ENCODE results near the gene SHB.

Gene SHB

DNA sequence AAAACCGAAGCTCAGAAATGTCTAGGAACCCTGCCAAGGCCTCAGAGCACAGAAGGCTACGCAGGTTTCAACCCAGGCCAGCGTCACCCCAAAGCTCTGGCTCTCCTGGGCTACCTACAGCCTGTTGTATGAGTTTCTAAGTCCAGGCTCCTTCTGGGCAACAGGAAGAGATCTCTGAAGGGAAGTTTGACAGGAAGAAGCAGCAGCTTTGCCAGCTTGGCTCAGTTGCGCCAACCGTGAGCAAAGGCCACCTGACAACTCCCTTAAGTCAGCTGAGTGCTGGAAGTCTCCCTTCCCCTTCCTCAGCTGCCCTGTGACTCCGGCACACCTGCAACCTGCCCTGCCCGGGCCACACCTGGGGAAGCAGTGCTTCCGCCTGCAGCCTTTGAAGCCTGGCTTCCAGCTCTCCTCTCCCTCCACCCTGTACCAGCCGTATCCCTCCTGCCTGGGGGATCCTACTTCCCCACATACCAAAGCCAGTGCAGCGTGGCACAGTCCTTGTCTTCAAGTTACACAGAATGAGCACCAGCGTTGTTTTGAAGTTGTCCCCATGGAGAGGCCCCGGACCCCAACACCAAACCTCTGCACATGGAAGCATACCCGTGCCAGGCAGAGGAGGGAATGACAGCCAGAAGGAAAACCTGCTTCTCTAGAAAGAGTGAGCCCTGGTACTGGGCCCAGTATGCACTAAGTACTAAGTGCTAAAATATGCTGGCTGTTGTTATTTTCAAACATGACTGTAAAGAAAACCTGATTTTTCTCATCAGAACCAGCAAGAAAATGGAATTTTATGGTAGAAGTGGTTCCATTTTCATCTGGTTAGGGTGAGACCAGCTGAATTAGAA is 36.5 kb downstream of the SHB start:
- no peak overlapping the region for H3K4me3 Mint-ChIP-seq
- DNase-seq = no peak
- H3K9me3 Mint-ChIP-seq = no peaks in the 10 kb centered on the region
- no peak overlapping the region for H3K27ac Mint-ChIP-seq
- no peaks in the 10 kb centered on the region for H3K27me3 Mint-ChIP-seq
- peaks cover 9% of the 10 kb centered on the region for H3K4me1 Mint-ChIP-seq (ENCODE audit: low read depth)
- no peaks in the 10 kb centered on the region for H3K36me3 Mint-ChIP-seq (ENCODE audit: low read depth)

DNA sequence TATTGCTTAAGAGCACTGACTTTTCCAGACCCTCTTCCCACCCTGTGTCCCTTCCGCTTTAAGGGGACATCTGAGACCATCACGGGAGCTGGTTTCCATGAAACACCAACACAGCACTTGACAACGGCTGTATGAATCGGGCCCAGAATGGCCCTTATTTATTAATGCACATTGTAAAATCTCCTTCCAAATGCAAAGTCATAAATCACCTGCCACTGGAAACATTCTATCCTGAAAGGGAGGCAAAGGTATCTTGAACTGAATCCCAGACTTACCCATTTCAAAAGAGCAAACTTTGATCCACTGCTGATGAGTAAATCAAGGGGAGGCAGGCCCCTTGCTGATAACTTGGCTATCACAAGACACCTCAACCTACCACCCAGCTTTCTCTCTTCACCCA is 37.4 kb downstream of the SHB start:
- H3K4me1 Mint-ChIP-seq (ENCODE audit: low read depth) = peaks cover 9% of the 10 kb centered on the region
- no peaks in the 10 kb centered on the region for H3K27me3 Mint-ChIP-seq
- DNase-seq = no peak
- no peak overlapping the region for H3K27ac Mint-ChIP-seq
- no peaks in the 10 kb centered on the region for H3K9me3 Mint-ChIP-seq
- no peak overlapping the region for H3K4me3 Mint-ChIP-seq
- H3K36me3 Mint-ChIP-seq (ENCODE audit: low read depth) = no peaks in the 10 kb centered on the region

DNA sequence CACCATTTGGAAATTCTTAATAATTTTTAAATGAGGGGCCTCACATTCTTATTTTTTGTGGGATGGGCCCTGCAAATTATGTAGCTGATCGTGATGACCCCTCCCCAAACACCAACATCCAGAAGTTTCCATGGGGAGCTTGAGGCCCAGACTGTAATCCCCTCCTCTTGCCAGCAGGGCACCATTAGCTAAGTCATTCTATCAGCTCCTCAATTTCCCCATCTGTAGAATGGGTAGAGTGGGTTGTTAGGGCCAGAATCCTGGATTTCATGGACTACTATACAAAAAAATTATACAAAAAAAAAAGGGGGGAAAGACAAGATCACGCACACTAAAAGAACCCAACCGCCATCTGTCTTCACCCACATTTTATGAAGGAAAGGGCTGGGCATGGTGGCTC is 38.4 kb downstream of the SHB start:
- Mint-ChIP-seq H3K4me3 (no peak overlapping the region), H3K9me3 (no peaks in the 10 kb centered on the region), H3K36me3 (ENCODE audit: low read depth) (no peaks in the 10 kb centered on the region), H3K27me3 (no peaks in the 10 kb centered on the region), H3K27ac (no peak overlapping the region), H3K4me1 (ENCODE audit: low read depth) (peaks cover 5% of the 10 kb centered on the region)
- DNase-seq = no peak

DNA sequence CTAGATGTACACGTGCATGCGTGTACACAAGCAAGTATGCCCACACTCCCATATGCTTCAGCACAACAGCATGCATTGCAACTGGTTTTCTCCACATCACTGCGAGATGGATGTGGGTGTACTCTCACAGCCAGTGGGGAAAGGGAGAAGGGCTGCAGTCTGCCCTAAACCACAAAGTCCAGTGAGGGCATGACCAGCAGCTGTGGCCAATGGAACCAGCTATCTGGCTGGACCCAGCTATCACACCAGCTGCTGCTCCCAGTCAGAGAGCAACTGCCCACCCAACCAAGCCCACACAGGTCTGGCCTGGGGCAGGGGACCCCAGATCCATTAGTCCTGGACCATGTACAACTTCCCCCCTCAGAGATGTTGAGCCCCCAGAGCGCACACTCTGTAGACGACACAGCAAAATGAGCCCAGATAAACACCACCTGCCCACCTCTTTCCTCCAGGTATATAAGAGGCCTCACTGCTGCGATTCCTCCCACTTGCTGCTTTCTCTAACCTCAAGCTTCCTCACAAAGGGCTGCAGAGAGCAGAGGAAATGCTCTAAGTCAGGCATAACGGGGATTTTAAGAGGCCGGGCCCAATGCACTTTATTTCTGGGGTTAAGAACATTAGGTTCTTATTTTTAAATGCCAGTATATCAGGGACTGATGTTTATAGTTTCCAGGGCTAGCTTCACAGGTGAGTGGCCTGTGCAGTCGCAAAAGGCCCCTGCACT is 39.0 kb downstream of the SHB start:
- Mint-ChIP-seq H3K4me3 (no peak overlapping the region), H3K9me3 (no peaks in the 10 kb centered on the region), H3K27me3 (no peaks in the 10 kb centered on the region), H3K4me1 (ENCODE audit: low read depth) (peaks cover 5% of the 10 kb centered on the region), H3K27ac (no peak overlapping the region), H3K36me3 (ENCODE audit: low read depth) (no peaks in the 10 kb centered on the region)
- no peak for DNase-seq

DNA sequence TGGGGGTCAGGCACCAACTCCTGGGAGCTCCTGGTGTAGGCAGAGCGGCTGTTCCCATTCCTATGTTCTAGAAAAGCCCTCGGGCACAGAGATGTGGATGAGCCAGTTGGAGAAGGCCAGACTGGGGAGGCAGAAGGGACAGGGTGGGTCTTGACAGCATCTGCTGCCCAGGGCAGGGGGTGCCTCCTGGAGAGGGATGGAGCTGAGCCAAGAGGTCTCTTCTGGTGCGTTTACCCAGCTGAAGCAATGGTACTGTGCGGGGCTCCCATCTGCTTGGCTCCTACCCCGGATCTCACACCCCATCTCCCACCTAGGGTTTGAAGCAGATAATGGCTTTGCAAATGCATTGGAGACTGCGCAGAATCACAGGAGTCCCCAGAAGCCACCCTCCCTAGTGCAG is 41.3 kb downstream of the SHB start:
- H3K27ac Mint-ChIP-seq = no peak overlapping the region
- no peak for DNase-seq
- peaks cover 5% of the 10 kb centered on the region for H3K4me1 Mint-ChIP-seq (ENCODE audit: low read depth)
- H3K36me3 Mint-ChIP-seq (ENCODE audit: low read depth) = no peaks in the 10 kb centered on the region
- H3K4me3 Mint-ChIP-seq = no peak overlapping the region
- no peaks in the 10 kb centered on the region for H3K27me3 Mint-ChIP-seq
- no peaks in the 10 kb centered on the region for H3K9me3 Mint-ChIP-seq

DNA sequence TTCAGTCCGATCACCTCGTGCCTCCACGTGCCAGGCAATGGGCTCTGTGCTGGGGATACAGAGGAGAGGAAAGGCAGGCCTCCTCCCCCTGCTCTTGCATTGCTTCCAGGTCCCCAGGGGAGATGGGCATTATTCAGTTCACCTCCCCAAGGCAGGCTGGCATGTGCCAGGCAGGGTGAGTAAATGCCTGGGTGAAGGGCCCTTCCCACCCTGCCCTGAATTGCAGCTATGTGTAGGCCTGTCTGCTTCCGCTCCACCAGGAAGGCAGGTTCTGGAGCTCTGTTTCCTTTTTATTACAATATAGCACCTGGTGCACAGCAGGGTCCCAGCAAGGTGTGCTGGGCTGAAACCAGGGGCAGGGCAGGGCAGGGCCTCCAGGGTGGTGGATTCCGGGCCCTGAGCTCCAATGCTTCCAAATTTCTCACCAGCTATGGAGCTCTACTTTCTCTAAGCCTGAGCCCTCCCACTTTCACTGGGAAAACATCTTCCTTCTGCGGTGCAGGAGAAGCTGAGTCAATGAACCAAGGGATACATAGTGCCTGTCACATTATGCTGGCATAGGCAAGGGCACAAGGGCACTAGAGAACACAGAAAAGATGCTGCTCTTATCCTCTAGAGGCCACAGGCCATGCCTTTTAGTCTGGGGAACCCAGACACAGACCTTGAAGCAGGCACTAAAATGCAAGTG is 42.0 kb downstream of the SHB start:
- DNase-seq = no peak
- H3K4me3 Mint-ChIP-seq = no peak overlapping the region
- no peak overlapping the region for H3K27ac Mint-ChIP-seq
- H3K27me3 Mint-ChIP-seq = no peaks in the 10 kb centered on the region
- peaks cover 5% of the 10 kb centered on the region for H3K4me1 Mint-ChIP-seq (ENCODE audit: low read depth)
- no peaks in the 10 kb centered on the region for H3K9me3 Mint-ChIP-seq
- H3K36me3 Mint-ChIP-seq (ENCODE audit: low read depth) = no peaks in the 10 kb centered on the region

DNA sequence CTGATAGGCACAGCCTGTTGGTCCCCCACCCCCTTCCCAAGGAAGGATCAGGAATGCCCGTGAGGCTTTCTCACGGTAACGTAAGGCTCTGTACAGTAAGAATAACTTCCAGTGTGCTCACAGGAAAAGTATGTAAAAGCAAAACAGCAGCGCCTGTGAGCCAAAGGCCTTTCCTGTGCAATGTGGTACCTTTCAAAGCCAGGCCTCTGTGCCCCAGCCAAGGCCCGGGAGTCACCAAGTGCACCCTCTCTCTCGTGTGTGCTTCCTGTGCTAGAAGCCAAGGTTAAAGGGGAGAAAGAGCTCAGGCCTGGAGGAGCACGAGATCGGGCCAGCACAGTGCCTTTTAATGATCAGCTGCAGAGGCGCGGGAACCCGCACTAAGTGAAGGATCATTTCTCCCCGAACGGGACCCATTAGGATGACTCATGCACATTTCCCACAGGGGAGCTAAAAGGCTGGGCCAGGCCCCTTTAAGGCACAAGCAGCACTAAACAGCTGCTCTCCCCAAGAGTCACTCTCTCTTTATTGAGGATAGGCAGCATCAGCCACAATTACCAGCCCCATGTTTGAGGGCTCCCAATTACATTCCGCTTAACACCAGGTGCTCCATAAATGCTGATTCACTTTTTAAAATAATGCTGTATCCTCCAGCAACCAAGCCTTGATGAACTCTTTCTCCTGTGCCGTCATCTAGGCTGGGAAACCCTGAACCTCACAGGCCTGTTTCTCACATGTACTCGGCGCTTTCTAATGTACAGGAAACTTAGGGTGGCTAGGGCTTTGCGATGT is 42.8 kb downstream of the SHB start:
- no peaks in the 10 kb centered on the region for H3K9me3 Mint-ChIP-seq

DNA sequence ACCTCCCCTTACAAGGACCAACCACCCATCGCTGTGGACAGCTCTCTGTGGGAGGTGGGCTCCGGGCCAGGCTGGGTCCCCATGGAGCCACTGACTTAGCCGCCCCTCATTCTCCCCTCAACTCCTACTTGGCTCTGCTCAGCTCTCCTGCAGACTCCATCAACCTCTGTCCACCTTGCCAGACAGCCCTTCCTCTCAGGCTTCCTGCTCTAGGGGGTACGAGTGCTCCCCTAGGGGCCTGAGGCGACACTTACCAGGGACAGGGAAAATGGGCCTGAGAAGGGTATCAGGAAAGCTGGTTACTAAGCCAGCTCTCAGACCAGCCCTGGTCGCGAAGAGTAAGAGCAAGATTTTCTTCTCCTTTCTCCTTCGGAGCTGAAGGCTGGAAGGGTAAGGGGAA is 43.9 kb downstream of the SHB start:
- Mint-ChIP-seq H3K27ac (no peak overlapping the region), H3K9me3 (no peaks in the 10 kb centered on the region), H3K36me3 (ENCODE audit: low read depth) (no peaks in the 10 kb centered on the region), H3K27me3 (no peaks in the 10 kb centered on the region), H3K4me3 (no peak overlapping the region), H3K4me1 (ENCODE audit: low read depth) (peaks cover 3% of the 10 kb centered on the region)
- no peak for DNase-seq

More for the DNA sequence above, 42.8 kb downstream of the SHB start:
- H3K36me3 Mint-ChIP-seq (ENCODE audit: low read depth) = no peaks in the 10 kb centered on the region
- no peak overlapping the region for H3K27ac Mint-ChIP-seq
- DNase-seq = no peak
- H3K27me3 Mint-ChIP-seq = no peaks in the 10 kb centered on the region
- no peak overlapping the region for H3K4me3 Mint-ChIP-seq
- peaks cover 5% of the 10 kb centered on the region for H3K4me1 Mint-ChIP-seq (ENCODE audit: low read depth)

DNA sequence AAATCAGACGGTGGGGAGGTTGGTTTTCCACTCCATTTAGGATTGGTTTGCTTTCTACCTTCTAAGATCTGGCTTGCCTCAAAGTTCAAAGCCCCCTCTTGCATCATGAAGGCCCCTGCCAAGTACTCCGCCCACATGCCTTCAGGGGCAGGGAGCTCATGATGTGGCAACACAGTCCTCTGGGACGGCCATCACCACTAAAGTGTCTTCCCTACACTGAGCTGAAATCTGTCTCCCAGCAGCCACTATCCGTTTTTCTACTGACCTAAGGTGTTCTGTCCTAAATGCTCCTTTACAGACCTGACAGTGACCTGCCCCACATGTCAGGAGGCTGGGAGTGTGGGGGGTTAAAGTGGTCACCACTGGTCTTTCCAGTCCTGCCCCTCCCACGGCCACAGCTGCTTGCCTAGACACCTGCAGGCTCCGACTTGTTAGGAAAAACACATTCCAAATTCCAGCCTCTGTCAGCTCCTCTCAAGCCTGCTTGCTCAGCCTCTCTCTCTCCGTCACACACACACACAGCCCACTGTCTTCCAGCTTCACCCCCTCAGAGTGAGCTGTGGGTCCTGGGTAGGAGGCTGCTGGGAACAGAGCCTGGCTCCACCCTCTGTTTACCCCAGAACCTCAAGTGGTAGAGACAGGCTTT is 44.9 kb downstream of the SHB start:
- Mint-ChIP-seq H3K9me3 (no peaks in the 10 kb centered on the region), H3K4me1 (ENCODE audit: low read depth) (no peaks in the 10 kb centered on the region), H3K4me3 (no peak overlapping the region), H3K36me3 (ENCODE audit: low read depth) (no peaks in the 10 kb centered on the region), H3K27me3 (no peaks in the 10 kb centered on the region), H3K27ac (no peak overlapping the region)
- DNase-seq = no peak

DNA sequence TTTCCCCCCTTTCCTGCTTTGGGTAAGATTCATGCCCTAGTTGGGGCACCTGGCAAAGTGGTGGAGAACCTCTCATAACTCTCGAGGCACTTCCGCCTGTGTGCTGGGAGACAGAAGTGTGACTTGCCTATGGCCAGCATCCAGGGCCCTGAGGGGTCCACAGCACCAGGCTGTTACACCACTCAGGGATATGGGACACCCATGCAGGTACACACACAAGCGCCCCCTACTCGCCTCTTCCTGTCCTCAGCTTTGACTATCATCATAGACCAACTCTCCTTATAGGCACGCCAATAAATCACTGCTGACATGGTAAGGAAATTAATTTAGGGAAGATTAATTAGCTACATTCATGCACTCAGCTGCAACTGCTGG is 45.4 kb downstream of the SHB start:
- no peaks in the 10 kb centered on the region for H3K27me3 Mint-ChIP-seq
- H3K36me3 Mint-ChIP-seq (ENCODE audit: low read depth) = no peaks in the 10 kb centered on the region
- H3K4me1 Mint-ChIP-seq (ENCODE audit: low read depth) = no peaks in the 10 kb centered on the region
- no peaks in the 10 kb centered on the region for H3K9me3 Mint-ChIP-seq
- DNase-seq = no peak
- H3K4me3 Mint-ChIP-seq = no peak overlapping the region
- no peak overlapping the region for H3K27ac Mint-ChIP-seq

DNA sequence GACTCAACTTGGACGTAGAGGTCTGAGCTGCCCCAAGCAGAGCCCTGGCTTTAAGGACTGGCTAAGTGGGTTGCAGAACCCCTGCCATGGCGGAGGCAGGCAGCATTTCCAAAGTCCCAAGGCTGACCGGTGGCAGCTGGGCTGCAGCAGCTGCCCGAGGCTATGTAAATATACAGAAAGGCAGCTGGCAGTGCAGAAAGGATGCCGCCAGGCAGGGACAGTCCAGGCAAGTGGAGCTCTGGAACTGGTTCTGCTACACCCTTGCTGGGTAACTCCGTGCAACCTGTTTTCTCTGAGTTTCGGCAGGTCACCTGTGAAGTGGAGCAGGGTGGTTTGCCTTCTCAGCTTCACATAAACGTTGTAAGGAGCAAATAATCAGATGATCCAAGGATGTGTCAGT is 46.0 kb downstream of the SHB start:
- DNase-seq = no peak
- Mint-ChIP-seq H3K27ac (no peak overlapping the region), H3K4me3 (no peak overlapping the region), H3K9me3 (no peaks in the 10 kb centered on the region), H3K4me1 (ENCODE audit: low read depth) (no peaks in the 10 kb centered on the region), H3K27me3 (no peaks in the 10 kb centered on the region), H3K36me3 (ENCODE audit: low read depth) (no peaks in the 10 kb centered on the region)

DNA sequence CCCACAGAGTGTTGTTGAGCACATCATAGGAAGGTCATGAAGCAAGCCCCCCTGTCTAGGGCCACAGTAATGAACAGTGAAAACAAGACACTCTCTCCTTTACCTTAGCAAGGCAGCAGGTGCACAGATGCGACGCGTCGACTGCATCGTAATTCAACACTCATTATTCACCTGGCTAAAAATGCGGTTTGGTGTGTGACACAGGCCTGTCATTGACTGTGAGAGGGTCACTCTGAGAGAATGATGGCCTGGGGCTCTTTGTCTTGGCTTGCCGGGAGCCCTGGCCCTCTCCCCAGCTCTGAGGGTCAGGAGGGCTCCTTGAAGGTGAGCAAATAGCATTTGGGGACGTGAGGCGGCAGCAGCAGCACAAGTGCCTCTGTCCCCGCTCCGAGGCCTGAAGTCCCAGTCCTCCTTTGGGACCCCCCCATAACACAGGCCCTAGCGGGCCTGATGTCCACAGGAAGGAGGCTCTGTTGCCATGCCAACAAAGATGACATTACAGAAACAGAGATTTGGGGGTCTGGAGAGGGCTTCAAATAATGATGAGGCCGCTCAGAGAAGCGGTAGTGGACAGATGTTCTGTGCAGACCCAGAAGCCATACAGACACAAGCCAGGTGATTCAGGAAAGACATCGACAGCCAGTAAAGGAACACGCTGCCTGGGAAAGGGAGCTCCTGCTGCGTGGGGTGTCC is 46.7 kb downstream of the SHB start:
- Mint-ChIP-seq H3K4me3 (no peak overlapping the region), H3K4me1 (ENCODE audit: low read depth) (no peaks in the 10 kb centered on the region)

DNA sequence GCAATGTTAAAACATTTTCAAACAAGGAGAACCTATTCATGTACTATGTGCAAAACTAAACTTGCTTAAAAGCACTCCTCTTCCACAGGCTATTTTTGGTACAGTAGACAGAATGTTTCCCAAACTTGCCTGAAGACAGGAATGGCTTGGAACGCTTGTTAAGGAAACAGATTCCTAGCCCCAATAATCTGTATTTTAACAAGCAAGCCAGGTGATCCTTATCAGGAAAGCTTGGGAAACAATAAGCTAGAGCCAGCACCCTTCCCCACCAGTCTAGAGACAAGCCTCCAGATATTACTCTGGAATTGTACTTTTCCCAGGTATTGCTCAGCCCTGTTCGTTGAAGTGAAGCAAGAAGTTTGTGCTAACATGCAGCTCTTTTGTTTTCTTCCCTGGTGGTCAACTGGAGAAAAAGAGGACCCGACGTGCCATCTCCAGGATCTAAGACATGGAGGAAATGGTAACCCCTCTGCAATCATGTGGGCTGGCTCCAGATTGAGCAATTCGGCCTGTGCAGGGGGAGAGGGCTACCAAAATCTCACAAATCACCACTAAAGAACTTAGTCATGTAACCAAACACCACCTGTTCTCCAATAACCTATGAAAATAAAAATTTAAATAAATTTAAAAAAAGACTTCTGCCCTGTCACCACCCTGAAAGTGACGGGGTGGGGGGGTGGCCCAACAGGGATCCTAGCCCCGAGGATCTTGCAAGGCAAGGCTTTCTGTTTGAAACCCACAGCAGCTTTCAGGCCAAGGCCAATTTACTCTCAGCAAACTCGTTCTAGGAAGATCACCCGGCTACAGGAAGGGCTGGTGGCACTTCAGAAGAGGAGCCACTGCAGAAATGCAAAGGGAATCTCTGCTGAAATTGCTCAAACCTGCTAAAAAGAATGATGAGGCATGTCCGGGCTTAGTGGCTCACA is 48.6 kb downstream of the SHB start:
- Mint-ChIP-seq H3K9me3 (no peaks in the 10 kb centered on the region), H3K27me3 (no peaks in the 10 kb centered on the region), H3K4me3 (no peak overlapping the region), H3K36me3 (ENCODE audit: low read depth) (no peaks in the 10 kb centered on the region), H3K4me1 (ENCODE audit: low read depth) (no peaks in the 10 kb centered on the region), H3K27ac (no peak overlapping the region)
- no peak for DNase-seq

More for the DNA sequence above, 46.7 kb downstream of the SHB start:
- DNase-seq = no peak
- H3K27ac Mint-ChIP-seq = no peak overlapping the region
- H3K36me3 Mint-ChIP-seq (ENCODE audit: low read depth) = no peaks in the 10 kb centered on the region
- H3K9me3 Mint-ChIP-seq = no peaks in the 10 kb centered on the region
- H3K27me3 Mint-ChIP-seq = no peaks in the 10 kb centered on the region
